MCF 10A (cell line): ENCODE data around the gene RNF123. TPM values are rescaled to one million over a fixed set of nuclear protein-coding genes. Genes with fewer than 3 reads are reported as not detected.

Experiments
- BruUV-seq: library from RNA; stranded (reverse); fragments of 400-500 nt; replicated peaks from 2 replicates; lab custom pipeline; 2021; lab: Mats Ljungman, UMichigan
- CTCF ChIA-PET: fragments of 300-600 bp; sonication (Branson Sonifier 250); formaldehyde crosslinking; extraction: SDS; loops from one replicate; lab custom pipeline; 2021; ENCODE audit warnings: antibody characterized with exemption, inconsistent platforms; lab: Yijun Ruan, JAX
- POLR2A ChIA-PET: fragments of 300-600, 350-650 bp; sonication (Branson Sonifier 250); formaldehyde crosslinking; extraction: SDS; loops from one replicate; lab custom pipeline; 2020; ENCODE audit warnings: antibody characterized with exemption, inconsistent platforms; lab: Yijun Ruan, JAX
- DNase-seq: peaks from one replicate; pipeline ENCODE4 v3.0.0-alpha.2; 2018; ENCODE audit not compliant: unreplicated experiment
- H3K27ac Mint-ChIP-seq: one replicate; pipeline ENCODE4 v1.8.0; 2022; ENCODE audit warnings: mild to moderate bottlenecking, low read depth, mixed read lengths; ENCODE audit not compliant: unreplicated experiment
- H3K27me3 Mint-ChIP-seq: one replicate; pipeline ENCODE4 v1.8.0; 2022; ENCODE audit warnings: mixed read lengths; ENCODE audit not compliant: insufficient read depth, unreplicated experiment
- H3K36me3 Mint-ChIP-seq: one replicate; pipeline ENCODE4 v1.8.0; 2022; ENCODE audit warnings: mild to moderate bottlenecking, moderate library complexity, mixed read lengths; ENCODE audit not compliant: insufficient read depth, unreplicated experiment
- H3K4me1 Mint-ChIP-seq: one replicate; pipeline ENCODE4 v1.8.0; 2022; ENCODE audit warnings: mixed read lengths; ENCODE audit not compliant: insufficient read depth, unreplicated experiment
- H3K4me3 Mint-ChIP-seq: one replicate; pipeline ENCODE4 v1.8.0; 2022; ENCODE audit warnings: mild to moderate bottlenecking, moderate library complexity, mixed read lengths; ENCODE audit not compliant: unreplicated experiment
- H3K9me3 Mint-ChIP-seq: one replicate; pipeline ENCODE4 v1.8.0; 2022; ENCODE audit warnings: mixed read lengths; ENCODE audit not compliant: unreplicated experiment
- intact Hi-C: fragments of 100-400 bp; cut with micrococcal nuclease; formaldehyde crosslinking; loops from 2 replicates; pipeline ENCODE4 v1.14.1; 2022
- total RNA-seq: library from RNA; stranded (reverse); gene quantifications from 2 replicates; pipeline ENCODE4 v1.2.3, GENCODE V29; 2022
- TF ChIP-seq, protein P1 (sequence below): fragments of 200-600 bp; IDR thresholded peaks from one replicate; pipeline ENCODE4 v1.8.0; 2022; ENCODE audit warnings: antibody characterized with exemption, mild to moderate bottlenecking; ENCODE audit not compliant: unreplicated experiment

The RNF123 gene
- total RNA-seq, 1 experiment from 2014 or later: 48.6 TPM

DNA sequence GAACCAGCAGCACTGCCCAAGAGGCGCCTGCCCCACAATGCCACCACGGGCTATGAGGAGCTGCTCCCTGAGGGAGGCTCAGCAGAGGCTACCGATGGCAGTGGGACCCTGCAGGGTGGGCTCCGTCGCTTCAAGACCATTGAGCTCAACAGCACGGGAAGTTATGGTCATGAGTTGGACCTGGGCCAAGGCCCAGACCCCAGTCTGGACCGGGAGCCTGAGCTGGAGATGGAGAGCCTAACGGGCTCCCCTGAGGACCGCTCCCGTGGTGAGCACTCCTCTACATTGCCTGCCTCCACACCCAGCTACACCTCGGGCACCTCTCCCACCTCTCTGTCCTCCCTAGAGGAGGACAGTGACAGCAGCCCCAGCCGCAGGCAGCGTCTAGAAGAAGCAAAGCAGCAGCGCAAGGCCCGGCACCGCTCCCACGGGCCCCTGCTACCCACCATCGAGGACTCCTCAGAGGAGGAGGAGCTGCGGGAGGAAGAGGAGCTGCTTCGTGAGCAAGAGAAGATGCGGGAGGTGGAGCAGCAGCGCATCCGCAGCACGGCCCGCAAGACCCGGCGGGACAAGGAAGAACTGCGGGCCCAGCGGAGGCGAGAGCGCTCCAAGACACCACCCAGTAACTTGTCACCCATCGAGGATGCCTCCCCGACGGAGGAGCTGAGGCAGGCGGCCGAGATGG lies 37.0 kb upstream of the RNF123 start:
- no peak overlapping the region for H3K27ac Mint-ChIP-seq
- POLR2A ChIA-PET: no interaction called here

DNA sequence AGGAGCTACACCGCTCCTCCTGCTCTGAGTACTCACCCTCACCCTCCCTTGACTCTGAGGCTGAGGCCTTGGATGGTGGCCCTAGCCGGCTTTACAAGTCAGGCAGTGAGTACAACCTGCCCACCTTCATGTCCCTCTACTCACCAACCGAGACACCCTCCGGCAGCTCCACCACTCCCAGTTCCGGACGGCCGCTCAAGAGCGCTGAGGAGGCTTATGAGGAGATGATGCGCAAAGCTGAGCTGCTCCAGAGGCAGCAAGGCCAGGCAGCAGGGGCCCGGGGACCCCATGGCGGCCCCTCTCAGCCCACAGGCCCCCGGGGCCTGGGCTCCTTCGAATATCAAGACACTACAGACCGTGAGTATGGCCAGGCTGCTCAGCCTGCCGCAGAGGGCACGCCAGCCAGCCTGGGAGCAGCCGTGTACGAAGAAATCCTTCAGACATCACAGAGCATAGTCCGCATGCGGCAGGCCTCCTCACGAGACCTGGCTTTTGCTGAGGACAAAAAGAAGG lies 36.4 kb upstream of the RNF123 start:
- Mint-ChIP-seq H3K36me3 (no peaks in the 10 kb centered on the region), H3K4me1 (no peaks in the 10 kb centered on the region)

More for the DNA sequence above, 37.0 kb upstream of the RNF123 start:
- intact Hi-C loops: no loop called here
- Mint-ChIP-seq H3K4me1 (no peaks in the 10 kb centered on the region), H3K36me3 (no peaks in the 10 kb centered on the region), H3K9me3 (no peaks in the 10 kb centered on the region), H3K4me3 (no peak overlapping the region), H3K27me3 (no peaks in the 10 kb centered on the region)
- DNase-seq: no peak
- TF ChIP-seq, protein P1, sequence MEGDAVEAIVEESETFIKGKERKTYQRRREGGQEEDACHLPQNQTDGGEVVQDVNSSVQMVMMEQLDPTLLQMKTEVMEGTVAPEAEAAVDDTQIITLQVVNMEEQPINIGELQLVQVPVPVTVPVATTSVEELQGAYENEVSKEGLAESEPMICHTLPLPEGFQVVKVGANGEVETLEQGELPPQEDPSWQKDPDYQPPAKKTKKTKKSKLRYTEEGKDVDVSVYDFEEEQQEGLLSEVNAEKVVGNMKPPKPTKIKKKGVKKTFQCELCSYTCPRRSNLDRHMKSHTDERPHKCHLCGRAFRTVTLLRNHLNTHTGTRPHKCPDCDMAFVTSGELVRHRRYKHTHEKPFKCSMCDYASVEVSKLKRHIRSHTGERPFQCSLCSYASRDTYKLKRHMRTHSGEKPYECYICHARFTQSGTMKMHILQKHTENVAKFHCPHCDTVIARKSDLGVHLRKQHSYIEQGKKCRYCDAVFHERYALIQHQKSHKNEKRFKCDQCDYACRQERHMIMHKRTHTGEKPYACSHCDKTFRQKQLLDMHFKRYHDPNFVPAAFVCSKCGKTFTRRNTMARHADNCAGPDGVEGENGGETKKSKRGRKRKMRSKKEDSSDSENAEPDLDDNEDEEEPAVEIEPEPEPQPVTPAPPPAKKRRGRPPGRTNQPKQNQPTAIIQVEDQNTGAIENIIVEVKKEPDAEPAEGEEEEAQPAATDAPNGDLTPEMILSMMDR: no peak
- CTCF ChIA-PET: interaction anchor here (0.6 to 1.4 kb wide), 3 partner anchors 46 to 113 kb away, joined by 3 to 5 read pairs (median 4); no protein-coding TSS in a partner anchor
- BruUV-seq: no TSS peak

GRCh38 chr3:49653621-49654020 lies 35.7 kb upstream of the RNF123 start:
- no TSS peak for BruUV-seq
- no peak for DNase-seq
- ChIA-PET CTCF (interaction anchor here (0.7 to 1.4 kb wide), 2 partner anchors 84 to 114 kb away, joined by 3 to 5 read pairs; no protein-coding TSS in a partner anchor), POLR2A (no interaction called here)
- intact Hi-C loops: no loop called here
- H3K36me3 Mint-ChIP-seq: no peaks in the 10 kb centered on the region
- H3K27ac Mint-ChIP-seq: no peak overlapping the region
- no peaks in the 10 kb centered on the region for H3K27me3 Mint-ChIP-seq
- H3K4me3 Mint-ChIP-seq: no peak overlapping the region
- no peaks in the 10 kb centered on the region for H3K9me3 Mint-ChIP-seq
- TF ChIP-seq, protein P1: no peak
- no peaks in the 10 kb centered on the region for H3K4me1 Mint-ChIP-seq

More for the DNA sequence above, 36.4 kb upstream of the RNF123 start:
- TF ChIP-seq, protein P1: no peak
- H3K27ac Mint-ChIP-seq: no peak overlapping the region
- H3K27me3 Mint-ChIP-seq: no peaks in the 10 kb centered on the region
- DNase-seq: no peak
- POLR2A ChIA-PET: no interaction called here
- CTCF ChIA-PET: interaction anchor here (1.4 kb wide), 1 partner anchor 114 kb away, joined by 5 read pairs; no protein-coding TSS in a partner anchor
- BruUV-seq: no TSS peak
- H3K9me3 Mint-ChIP-seq: no peaks in the 10 kb centered on the region
- intact Hi-C loops: no loop called here
- H3K4me3 Mint-ChIP-seq: no peak overlapping the region

- CTCF ChIA-PET: interaction anchor here (0.5 to 0.7 kb wide), 2 partner anchors 19 to 84 kb away, joined by 3 read pairs; no protein-coding TSS in a partner anchor
- no TSS peak for BruUV-seq
- TF ChIP-seq, protein P1: no peak
- H3K4me1 Mint-ChIP-seq: no peaks in the 10 kb centered on the region
- no peak for DNase-seq
- no peaks in the 10 kb centered on the region for H3K36me3 Mint-ChIP-seq
- no peaks in the 10 kb centered on the region for H3K27me3 Mint-ChIP-seq
- intact Hi-C loops: no loop called here
- no peak overlapping the region for H3K27ac Mint-ChIP-seq
- POLR2A ChIA-PET: no interaction called here
- no peak overlapping the region for H3K4me3 Mint-ChIP-seq
- H3K9me3 Mint-ChIP-seq: no peaks in the 10 kb centered on the region
Observed at GRCh38 chr3:49654176-49654825, 35.1 kb upstream of the RNF123 start.
